Activated CD8-positive, alpha-beta memory T cell treated with anti-CD3 and anti-CD28 coated beads, Interleukin-2, amount 50 U/mL, for 1 hour (primary cell): Measurements from ENCODE around the gene CACNA2D3.
"Not testable (repeated sequence)": the region's sequence is repeated elsewhere in the genome, so short reads cannot be mapped to it uniquely, and the experiment has no call there.

Experiments used
- DNase-seq: peaks from one replicate; pipeline ENCODE4 v3.0.0-alpha.2; 2020; ENCODE audit errors: extremely low read depth

CACNA2D3 gene

GRCh38 chr3:54964081-54964480 lies 841.7 kb downstream of the CACNA2D3 start:
- DNase-seq = no peak

DNA sequence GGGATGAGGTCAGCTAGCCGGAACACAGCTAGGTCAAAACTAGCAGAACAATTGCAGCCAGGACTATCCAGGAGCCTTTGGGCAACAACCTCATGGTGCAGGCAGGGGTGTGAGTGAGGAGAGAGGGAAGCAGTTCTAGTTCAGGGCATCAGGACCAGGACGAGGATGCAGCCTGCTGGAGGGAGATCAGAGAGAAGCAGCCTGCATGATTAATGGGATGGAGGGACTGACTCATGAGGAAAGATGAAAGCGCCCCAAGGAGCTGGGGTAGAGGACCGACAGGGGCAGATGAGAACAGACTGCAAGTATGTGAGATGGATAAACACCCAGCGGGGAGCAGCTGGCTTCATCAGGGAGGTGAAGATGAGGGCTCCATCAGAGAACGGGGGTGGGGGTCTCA lies 843.4 kb downstream of the CACNA2D3 start:
- DNase-seq = no peak

DNA sequence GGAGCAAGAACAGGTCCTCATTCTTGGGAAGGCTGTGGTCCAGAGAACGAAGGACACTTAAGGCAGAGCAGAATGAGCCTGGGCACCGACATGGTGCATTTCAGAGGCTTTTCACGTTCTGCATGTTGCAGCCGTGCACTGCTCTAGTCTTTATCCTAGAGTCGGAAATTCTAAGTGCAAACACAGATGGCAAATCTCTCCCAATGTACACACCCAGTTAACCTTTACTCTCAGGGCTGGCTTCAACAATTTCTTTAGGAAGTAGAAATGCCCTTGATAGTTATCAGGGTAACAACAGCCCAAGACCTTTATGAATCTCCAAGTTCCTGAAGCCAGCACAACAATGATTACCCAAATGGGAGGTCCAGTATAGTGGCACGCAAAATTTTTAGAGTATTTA lies 844.6 kb downstream of the CACNA2D3 start:
- no peak for DNase-seq

GRCh38 chr3:54967731-54968161 lies 845.4 kb downstream of the CACNA2D3 start:
- DNase-seq = no peak

DNA sequence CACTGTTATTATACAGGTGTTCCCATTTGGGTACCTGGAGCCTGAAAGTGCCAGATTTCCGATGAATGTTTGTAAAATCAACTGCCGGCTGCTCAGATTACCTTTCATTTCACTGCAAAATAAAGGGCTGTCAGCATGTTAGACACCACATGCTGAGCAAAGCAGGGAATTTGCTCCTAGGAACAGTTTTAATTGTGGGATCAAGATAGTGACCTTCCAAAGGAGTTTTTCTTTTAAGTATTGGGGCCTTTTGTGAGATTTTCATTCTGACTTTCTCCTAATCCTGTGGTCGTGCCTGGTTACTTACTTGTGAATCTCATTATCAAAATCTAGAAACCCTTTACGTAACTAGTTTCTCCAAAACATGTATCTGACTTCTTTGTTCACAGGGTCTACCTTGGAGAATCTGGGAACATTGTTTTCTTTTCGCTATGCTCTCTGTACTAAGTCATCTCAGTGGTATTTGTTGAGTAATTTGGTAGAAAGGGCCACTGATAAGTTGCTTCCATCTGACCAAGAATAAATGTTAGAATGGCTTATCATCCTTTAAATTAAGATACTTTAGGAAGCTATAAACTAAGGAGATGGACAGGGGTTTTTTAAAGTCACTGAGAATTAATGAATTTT lies 846.3 kb downstream of the CACNA2D3 start:
- DNase-seq = no peak

- no peak for DNase-seq
Measured at GRCh38 chr3:54969652-54970051, 847.3 kb downstream of the CACNA2D3 start.

DNA sequence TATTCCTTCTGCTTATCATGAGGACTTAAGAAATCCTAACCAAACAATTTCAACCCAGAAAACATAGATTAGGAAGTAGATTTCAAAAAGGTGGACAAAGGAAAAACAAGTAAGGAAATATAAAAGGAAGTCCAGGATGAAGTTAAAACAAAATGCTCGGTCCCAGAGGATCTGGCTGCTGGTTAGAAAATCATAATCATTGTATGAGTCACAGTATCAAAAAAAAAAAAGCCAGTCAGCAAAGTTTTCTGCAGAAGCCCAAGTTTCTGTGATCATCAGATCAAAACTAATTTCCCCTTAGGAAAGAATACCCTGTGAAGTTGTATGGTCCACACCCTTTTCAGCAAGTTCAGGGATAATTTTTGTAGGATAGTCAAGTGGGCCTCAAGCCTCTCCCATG lies 848.5 kb downstream of the CACNA2D3 start:
- DNase-seq = no peak

GRCh38 chr3:54977439-54977838 lies 855.1 kb downstream of the CACNA2D3 start:
- no peak for DNase-seq

- not testable (repeated sequence) for DNase-seq
Measured at GRCh38 chr3:54977946-54978345, 855.6 kb downstream of the CACNA2D3 start.

DNA sequence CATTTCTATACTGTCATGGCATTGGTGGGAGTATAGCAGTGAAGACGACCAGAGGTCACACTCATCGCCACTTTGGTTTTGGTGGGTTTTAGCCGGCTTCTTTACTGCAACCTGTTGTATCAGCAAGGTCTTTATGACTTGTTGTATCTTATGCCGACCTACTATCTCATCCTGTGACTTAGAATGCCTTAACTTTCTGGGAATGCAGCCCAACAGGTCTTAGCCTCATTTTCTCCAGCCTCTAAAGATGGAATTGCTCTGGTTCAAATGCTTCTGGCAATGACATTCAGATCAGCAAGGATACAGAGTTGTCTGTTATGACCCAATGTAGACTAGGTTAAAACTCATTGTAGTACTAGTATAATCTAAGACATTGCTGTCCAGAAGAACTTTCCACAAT lies 860.5 kb downstream of the CACNA2D3 start:
- no peak for DNase-seq

- DNase-seq = no peak
Measured at GRCh38 chr3:54983266-54984099, 861.1 kb downstream of the CACNA2D3 start.

GRCh38 chr3:54985856-54986255 lies 863.5 kb downstream of the CACNA2D3 start:
- DNase-seq = no peak

DNA sequence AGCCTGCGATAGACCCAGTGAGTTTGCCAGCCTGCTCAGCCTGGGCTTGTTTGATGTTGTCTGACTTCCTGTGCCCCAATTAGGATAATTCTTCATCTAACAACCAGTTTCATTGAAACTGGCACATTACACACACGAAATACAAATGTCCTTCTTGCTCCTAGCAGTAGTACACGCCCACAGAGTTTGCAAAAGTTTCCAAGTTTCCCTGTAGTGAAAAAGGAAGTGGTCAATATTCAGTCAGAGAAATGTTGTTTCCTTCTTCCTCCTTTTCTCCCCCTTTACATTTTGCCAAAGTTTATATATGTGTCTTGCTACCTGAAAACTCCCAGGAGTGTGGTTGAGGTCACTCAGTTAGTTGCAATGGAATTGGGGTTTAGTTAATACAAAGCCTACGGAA lies 863.9 kb downstream of the CACNA2D3 start:
- no peak for DNase-seq

- no peak for DNase-seq
Measured at GRCh38 chr3:54987719-54988118, 865.4 kb downstream of the CACNA2D3 start.

GRCh38 chr3:54988302-54988837 lies 866.0 kb downstream of the CACNA2D3 start:
- no peak for DNase-seq

DNA sequence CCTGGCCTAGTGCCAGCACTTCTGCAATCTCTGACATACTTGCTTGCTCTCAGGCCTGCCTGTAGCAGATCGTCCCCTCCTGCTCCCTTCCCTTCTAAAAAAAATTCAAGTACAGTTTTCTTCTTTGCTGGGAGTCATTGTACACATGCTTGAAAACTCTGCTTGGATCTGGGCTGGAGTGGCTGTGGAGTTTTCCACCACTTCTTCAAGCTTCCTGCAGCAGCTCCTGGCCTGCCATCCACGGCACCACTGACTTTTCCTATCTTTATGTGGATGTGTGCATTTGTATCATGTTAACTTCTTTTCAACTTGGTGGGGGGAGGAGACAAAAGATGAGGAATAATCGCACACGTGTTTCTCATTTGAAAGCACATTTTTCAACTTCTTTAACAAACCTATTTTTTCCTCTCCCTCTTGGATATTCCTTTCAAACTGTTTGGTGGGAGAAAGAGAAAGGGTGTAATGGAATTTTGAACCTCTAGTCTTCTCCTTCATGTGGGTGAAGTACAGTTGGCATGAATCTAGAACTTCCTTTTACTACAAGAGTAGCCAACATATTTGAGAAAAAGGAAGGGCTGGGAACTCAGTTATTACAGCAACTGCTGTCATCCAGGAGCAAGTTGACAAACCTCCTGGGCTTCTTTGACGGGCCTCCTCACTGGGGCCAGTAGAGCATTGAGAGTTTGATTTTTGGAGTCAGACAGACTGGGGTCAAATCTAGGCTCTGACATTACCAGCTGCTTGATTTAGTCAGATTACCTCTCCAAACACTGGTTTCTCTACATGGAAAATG lies 866.7 kb downstream of the CACNA2D3 start:
- no peak for DNase-seq

DNA sequence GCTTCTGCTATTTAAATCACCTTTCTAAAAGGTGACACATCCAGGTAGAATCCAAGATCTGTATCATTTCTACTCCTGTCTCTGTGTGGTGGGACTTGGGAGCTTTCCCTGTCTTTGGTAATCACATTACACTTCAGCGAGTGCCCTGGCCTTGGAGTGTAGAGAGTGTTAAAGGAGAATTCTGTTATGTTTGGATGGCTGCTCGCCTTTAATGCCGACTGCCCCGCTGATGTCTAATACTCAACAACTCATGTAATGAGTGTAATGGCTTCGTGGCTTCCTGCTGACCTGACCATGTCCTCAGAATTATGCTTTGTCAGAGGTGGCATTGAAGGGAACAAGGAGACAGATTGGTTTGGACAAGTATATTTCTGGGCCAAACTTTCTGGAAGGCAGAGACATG lies 871.8 kb downstream of the CACNA2D3 start:
- no peak for DNase-seq

- DNase-seq = no peak
Measured at GRCh38 chr3:54999159-54999558, 876.8 kb downstream of the CACNA2D3 start.

DNA sequence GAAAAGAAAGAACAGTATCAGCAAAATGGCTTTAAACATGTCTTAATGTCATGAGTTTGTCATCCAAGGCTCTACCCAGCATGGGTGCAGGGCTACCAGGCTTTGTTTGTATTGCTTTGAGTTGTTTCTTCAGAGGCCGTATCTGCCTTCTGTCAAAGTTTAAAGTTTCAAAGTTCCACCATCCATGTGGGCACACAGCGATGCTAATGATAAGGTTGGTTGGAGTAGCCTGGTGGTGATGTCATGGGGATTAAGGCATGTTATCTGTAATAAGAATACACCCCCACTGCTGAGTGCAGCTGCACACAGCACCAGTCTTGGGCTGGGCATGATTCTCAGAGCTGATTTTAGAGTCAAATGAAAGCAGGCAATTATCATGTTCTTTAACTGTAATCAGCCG lies 877.5 kb downstream of the CACNA2D3 start:
- no peak for DNase-seq

DNA sequence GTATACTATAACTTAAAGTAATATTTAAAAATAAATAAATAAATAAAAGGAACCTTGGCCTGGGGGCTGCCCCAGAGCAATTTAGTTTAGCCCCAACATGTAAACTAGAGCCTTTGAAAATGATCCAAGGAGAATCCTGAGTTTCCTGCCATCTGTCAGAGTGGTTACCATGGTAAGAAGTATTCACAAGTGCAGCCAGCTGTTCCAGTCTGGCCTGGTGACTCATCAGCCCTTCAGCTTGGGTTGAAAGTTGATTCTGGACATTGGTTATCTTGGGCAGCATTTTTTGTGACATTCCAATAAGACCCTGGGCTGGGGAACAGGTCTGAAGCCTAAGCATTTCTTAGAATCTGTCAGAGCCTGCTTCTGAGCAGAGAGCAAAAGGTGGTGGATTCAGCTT lies 878.2 kb downstream of the CACNA2D3 start:
- DNase-seq = no peak

- no peak for DNase-seq
Measured at GRCh38 chr3:55000953-55001352, 878.6 kb downstream of the CACNA2D3 start.

DNA sequence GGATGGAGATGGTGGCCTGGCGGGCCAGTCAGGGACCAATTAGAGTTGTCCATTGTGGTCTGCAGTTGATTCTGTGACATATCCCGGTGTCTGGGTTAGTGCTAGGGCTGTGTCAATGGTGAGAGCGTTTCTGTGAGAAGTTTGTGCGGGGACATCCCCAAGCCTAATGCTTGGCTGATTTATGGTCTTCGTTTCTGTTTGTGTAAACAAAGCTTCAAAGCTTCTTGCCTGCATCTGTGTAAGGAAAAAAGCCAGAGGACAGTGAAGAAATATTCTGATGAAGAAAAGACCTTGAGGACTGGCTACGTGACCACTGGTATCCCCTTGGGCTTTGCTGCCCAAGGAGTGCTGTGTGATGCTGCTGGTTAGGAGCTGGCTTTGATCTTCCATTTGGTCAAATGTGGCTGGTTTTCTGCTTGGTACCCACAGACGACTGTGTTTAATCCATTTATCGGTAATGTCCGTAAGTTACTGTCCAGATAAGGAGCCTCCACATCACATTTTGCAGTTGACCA lies 880.1 kb downstream of the CACNA2D3 start:
- no peak for DNase-seq
